SIG-M5 (cell line): ENCODE results near the gene DNAH6.
"Not testable (repeated sequence)": the region's sequence is repeated elsewhere in the genome, so short reads cannot be mapped to it uniquely, and the experiment has no call there.

ENCODE experiments used
- DNase-seq: peaks from one replicate; lab custom pipeline; 2025; lab: John Stamatoyannopoulos, UW

The DNAH6 gene

DNA sequence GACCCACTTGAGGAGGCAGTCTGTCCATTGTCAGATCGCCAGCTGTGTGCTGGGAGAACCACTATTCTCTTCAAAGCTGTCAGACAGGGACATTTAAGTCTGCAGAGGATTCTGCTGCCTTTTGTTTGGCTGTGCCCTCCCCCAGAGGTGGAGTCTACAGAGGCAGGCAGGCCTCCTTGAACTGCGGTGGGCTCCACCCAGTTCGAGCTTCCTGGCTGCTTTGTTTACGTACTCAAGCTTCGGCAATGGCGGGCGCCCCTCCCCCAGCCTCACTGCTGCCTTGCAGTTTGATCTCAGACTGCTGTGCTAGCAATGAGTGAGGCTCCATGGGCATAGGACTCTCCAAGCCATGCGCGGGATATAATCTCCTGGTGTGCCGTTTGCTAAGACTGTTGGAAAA is 5.3 kb upstream of the DNAH6 start:
- DNase-seq, result not testable (repeated sequence)

DNA sequence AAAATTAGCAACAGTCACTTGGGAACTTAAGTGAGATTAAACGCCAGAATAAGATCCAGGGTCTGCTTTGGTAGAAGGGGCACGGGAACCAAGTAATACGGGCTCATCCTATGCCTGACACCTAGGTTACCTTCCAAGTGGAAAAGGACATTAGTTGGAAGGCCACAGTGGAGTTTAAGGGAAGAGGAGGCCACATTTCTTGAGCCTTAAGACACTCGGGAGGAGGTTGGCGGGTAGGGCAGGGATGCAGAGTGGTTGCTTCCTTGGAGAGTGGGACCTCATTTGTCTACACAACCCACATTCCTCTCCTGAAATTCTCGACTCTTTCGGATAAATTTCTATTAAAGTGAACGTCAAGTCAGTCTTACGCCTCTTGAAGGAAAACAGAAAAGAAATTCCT is 510 bp upstream of the DNAH6 start:
- DNase-seq, result no peak

- DNase-seq, result no peak
Measured at GRCh38 chr2:84519332-84519957, 3.1 kb downstream of the DNAH6 start.

DNA sequence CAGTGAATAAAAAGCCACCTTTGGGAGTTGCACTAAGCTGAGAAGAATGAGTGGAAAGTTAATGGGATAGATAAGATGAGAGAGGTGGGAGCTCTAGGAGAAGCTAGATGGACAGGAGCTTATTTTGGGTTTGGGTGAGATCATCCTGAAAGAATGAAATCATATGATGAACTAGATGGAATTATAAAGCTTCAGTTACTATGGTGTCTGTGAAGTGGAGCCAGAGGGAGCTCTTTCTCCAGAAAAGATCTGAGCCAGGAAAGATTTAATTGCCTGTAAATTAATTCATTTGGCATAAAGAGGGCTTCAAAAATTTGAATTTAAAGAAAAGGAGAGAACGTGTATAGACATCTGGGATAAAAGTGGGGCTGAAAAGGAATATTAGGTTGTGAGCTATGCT is 10.3 kb downstream of the DNAH6 start:
- DNase-seq, result no peak

- DNase-seq, result no peak
Measured at GRCh38 chr2:84527137-84528129, 11.1 kb downstream of the DNAH6 start.

GRCh38 chr2:84532291-84532690 is 16.0 kb downstream of the DNAH6 start:
- DNase-seq, result no peak

- DNase-seq, result no peak
Measured at GRCh38 chr2:84534225-84534624, 17.9 kb downstream of the DNAH6 start.

DNA sequence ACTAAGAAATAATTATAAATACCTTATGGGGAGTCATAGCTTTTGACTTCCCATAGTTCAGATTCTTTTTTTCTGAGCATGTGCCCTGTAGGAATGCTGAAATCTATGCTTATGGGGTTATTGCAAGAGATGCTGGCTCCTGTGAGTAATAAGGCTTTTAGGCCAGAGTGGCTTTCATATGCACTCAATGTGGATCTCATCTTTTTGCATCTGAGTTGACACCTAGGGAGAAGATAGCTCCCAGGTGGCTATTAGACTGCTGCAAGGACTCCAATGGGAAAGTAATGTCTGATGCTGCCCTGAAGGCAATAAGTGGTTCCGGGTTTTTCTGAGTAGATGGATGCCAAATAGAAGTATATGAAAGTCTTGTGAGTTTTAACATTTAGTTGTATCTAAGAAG is 21.0 kb downstream of the DNAH6 start:
- DNase-seq, result no peak

DNA sequence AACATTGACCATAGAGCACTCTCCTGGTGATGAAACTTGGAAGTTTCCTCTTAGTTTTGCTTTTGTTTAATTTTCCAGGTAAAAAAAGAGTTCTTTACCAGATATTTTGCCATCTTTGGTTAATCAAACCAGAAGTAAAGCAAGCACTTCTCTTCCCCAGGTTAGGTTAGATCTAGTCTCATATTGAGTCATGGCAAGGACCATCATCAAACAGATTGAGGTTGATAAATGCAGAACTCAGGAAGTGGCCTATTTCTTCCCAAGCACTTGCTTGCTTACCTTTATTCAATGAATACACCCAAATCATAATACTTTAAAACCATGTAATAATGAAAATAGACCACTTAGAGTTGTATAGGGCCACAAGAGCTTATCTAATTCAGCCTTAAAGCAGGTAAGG is 23.4 kb downstream of the DNAH6 start:
- DNase-seq, result no peak

- DNase-seq, result no peak
Measured at GRCh38 chr2:84545005-84545404, 28.7 kb downstream of the DNAH6 start.

GRCh38 chr2:84546551-84546950 is 30.3 kb downstream of the DNAH6 start:
- no peak for DNase-seq

DNA sequence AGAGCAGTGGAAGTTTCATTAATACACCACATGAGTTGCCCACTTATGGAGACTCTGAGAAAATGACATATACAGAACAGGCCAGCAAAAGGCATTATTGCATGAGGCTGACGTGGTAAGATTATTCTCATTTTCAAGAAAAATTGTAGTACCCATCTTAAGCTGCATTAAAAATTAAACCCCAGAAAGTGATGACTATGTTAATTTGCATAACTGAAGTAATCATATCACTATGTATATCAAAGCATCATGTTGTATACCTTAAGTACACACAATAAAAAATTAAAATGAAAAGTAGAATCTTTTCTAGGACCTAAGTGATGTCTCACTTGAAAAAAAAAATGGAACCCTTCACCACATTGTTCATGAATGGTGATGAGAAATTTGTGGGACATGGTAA is 32.0 kb downstream of the DNAH6 start:
- DNase-seq, result no peak

DNA sequence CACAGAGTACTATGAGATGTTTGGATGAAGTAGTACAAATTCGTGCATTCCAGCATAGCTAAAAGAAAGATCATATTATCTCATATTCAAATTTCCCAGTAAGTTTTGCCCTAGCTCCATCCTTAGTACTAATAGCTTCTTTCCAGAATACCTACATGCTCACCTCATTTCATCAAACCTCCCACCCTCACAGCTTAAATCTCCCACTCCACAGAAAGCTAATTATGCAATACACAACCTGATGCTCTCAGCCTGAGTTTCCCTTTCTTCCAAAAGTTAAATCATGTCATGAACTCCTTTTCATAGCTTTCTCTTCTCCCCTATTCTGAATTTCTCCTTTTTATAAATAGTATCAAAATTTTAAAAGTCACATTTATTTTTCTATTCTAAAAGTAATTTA is 34.6 kb downstream of the DNAH6 start:
- no peak for DNase-seq

GRCh38 chr2:84551526-84551925 is 35.2 kb downstream of the DNAH6 start:
- DNase-seq, result not testable (repeated sequence)

GRCh38 chr2:84556190-84556589 is 39.9 kb downstream of the DNAH6 start:
- no peak for DNase-seq

DNA sequence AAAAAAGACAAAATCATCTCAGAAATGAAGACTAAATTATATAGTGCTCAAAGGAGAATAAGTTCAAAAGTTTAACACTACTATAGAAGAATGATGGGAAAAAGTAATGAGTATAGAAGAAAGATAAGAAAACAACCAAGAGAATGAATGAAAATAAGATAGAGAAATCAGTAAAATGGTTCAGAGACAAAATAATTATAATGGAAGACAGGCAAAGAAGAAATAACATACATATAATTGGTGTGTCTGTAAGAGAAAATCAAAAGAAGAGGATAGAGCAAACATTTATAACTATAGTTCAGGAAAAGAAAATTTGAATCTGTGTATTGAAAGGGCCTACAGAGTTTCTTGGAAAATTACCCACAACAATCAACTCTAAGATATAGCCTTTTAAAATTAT is 43.5 kb downstream of the DNAH6 start:
- no peak for DNase-seq

GRCh38 chr2:84579661-84580060 is 63.4 kb downstream of the DNAH6 start:
- DNase-seq, result no peak

GRCh38 chr2:84603911-84604310 is 87.6 kb downstream of the DNAH6 start:
- no peak for DNase-seq

GRCh38 chr2:84613082-84613481 is 96.8 kb downstream of the DNAH6 start:
- no peak for DNase-seq

DNA sequence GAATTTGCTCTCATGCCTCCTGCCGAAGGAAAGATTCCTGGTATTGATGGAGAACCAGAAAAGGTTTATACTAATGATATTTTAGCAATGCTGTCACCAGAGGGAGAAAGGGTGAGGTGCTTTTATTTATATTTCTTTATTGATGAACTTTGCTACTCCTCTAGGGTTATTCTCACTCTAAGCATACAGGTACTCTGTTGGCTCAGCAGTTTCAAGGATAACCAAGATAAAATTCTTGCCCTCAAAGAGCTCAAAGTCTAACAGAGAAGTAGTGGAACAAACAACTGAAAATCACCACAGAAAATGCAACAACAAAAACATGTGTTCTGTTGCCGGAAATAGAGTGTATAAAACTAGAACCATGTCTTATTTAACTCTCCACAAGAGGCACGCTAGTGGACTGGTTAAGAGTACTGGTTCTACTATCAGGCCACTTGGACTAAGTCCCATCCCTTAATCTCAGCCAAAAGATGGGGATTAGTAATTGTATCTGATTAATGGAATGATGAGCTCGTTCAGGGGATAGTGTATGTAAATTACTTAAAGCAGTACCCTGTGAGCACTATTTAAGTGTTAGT is 103.6 kb downstream of the DNAH6 start:
- no peak for DNase-seq

- no peak for DNase-seq
Measured at GRCh38 chr2:84628486-84628885, 112.2 kb downstream of the DNAH6 start.

DNA sequence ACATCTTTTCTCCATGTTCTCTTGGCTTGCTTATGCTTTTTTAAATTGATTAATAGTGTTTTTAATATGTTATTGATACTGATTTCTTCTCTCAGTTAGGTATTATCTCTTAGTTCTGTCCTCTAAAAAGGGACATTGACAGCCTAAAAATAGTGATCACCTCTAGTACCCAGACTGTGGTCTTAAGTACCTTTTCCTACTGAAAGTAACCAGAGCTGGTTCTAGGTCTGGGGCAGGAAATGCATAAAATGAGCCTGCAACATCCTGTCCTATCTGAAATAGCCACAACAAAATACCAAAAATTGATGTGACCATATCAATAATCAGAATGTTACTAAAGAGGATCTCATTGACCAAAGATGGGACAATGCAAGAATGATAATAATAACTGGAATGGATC is 113.3 kb downstream of the DNAH6 start:
- no peak for DNase-seq

DNA sequence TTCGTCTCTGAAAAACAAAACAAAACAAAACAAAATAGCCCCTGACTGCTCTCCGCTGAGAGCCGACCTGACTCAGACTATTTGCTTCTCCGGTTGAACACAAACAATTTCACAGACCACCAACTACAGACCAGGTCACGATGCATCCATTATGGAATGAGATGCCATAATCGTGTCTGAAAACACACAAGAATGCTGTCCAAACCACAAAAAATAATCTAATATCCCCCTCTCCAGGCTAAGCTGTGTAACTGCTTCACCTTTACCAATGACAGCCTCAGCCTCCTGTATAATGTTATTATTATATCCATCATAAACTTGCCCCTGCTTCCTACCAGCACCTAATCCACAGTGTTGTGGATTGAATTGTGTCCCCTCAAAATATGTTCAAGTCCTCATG is 114.7 kb downstream of the DNAH6 start:
- no peak for DNase-seq
